ENCODE measurements around the gene PARP4.

PARP4 gene

GRCh38 chr13:24539500-24540165, 27.1 kb upstream of the PARP4 start:
- TF ChIP-seq CTCF (IDR thresholded peaks at IDR 0.05; ENCODE audit: insufficient read depth, low read depth, low read length, missing control alignments), result no peak
- H3K4me3 ChIP-seq (ENCODE audit: low read length), result no peak overlapping the region

DNA sequence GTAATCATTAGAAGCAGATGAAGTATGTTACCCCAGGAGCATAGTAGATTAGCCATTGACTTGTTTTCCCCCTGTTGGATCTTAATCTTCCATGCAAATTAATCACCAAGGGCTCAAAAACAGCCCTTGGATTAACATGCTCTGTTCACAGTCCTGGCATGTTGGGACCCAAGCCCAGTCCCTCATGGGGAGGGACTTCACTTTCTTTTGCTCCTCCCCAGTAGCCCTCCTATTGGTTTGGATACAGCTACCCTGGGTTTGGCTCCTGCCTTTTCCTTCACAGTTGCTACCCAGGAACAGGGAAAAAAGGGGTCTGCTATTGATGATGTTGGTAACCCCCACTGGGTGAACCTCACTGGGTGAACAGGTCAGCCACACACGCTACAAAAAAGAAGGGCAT, 16.9 kb upstream of the PARP4 start:
- no peak for TF ChIP-seq CTCF (IDR thresholded peaks at IDR 0.05; ENCODE audit: insufficient read depth, low read depth, low read length, missing control alignments)
- DNase-seq (ENCODE audit: low read depth), result no peak
- H3K4me3 ChIP-seq (ENCODE audit: low read length), result no peak overlapping the region

More at GRCh38 chr13:24539500-24540165, 27.1 kb upstream of the PARP4 start:
- DNase-seq (ENCODE audit: low read depth), result no peak

DNA sequence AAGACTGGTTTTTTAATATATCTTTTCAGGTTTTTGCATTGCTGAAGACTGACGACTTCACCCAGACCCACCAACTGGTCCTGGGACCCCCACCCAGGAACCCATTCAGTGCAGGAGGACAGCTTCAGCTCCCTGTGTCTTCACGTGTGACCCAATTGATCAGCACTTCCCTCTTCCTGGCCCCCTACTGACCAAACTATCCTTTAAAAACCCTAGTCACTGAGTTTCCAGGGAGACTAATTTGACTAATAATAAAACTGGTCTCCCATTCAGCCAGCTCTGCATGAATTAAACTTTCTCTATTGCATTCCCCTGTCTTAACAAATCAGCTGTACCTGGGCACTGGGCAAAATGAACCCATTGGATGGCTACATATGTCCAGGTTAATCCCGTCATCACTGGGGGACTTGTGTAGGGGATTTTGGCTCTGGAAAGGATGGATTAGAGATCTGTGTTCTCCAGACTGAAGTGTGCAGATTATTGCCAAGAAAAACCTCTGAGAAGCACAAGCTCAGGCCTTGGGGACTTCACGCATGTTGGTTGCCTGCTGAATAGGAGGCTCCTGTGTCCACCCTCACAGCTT, 16.3 kb upstream of the PARP4 start:
- no peak for DNase-seq (ENCODE audit: low read depth)

DNA sequence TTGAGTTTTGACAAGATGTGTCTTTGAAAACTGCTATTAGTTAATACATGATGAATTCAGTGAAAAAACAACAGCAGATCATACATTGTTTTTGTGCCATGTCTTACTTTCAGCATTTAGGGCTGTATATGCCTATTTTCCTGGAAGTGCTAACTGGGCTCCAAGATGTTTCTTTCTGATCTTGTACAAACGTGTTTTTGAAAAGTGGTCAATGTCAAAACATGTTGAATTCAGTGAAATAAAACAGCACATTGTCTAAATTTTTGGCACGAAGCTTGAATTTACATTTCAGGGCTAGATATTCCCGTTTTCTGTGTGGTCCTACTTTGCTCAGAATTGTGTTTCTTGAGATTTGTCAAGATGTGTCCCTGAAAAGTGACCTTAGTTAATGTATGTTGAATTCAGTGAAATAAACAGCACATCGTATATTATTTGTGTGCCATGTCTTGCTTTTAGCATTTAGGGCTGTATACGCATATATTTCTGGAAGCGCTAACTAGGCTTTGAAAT, 14.7 kb upstream of the PARP4 start:
- DNase-seq (ENCODE audit: low read depth), result no peak
- no peak for TF ChIP-seq CTCF (IDR thresholded peaks at IDR 0.05; ENCODE audit: insufficient read depth, low read depth, low read length, missing control alignments)
- no peak overlapping the region for H3K4me3 ChIP-seq (ENCODE audit: low read length)

More for the DNA sequence above, 16.3 kb upstream of the PARP4 start:
- no peak overlapping the region for H3K4me3 ChIP-seq (ENCODE audit: low read length)
- no peak for TF ChIP-seq CTCF (IDR thresholded peaks at IDR 0.05; ENCODE audit: insufficient read depth, low read depth, low read length, missing control alignments)

DNA sequence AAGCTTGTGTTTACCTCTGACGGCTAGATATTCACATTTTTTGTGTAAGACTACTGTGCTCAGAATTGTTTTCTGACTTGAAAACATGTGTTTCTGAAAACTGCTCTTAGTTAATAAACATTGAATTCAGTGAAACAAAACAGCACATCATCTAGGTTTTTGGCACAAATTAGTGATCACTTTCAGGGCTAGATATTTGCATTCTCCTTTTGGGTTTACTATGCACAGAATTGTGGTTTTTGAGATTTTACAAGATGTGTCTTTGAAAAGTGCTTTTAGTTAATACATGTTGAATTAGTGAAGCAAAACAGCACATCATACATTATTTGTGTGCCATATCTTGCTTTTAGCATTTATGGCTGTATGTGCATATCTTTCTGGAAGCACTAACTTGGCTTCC, 8.2 kb upstream of the PARP4 start:
- no peak for DNase-seq (ENCODE audit: low read depth)
- TF ChIP-seq CTCF (IDR thresholded peaks at IDR 0.05; ENCODE audit: insufficient read depth, low read depth, low read length, missing control alignments), result no peak
- H3K4me3 ChIP-seq (ENCODE audit: low read length), result no peak overlapping the region

DNA sequence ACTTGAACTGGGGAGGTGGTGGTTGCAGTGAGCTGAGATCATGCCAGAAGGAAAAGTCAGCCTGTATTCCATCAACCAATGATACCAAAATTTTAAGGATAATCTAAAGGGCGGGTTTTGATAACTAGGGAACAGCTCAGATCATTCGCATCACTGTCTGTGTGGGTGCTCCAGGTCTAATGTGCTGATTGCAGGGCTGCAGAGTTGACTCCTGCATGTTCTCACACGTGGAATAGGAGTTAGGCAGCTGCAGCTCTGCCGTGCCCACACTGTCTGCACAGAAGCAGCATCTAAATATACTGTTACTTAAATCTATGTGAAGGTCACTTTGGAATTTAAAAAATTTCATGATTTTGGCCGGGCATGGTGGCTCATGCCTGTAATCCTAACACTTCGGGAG, 4.3 kb upstream of the PARP4 start:
- no peak for DNase-seq (ENCODE audit: low read depth)
- no peak for TF ChIP-seq CTCF (IDR thresholded peaks at IDR 0.05; ENCODE audit: insufficient read depth, low read depth, low read length, missing control alignments)
- no peak overlapping the region for H3K4me3 ChIP-seq (ENCODE audit: low read length)

GRCh38 chr13:24512908-24513213, 283 bp upstream of the PARP4 start:
- TF ChIP-seq CTCF (IDR thresholded peaks at IDR 0.05; ENCODE audit: insufficient read depth, low read depth, low read length, missing control alignments), result no peak
- DNase-seq (ENCODE audit: low read depth), result no peak
- H3K4me3 ChIP-seq (ENCODE audit: low read length), result peak overlapping the region; percentile 78

All from epithelial cell of esophagus (primary cell).